AG09309 (cell line): Measurements from ENCODE around the gene PDE6A.

ENCODE experiments used
- DNase-seq: peaks from one replicate; pipeline ENCODE4 v3.0.0-alpha.2; 2010; ENCODE audit warnings: low read depth
- H3K4me3 ChIP-seq: 2 replicates; pipeline ENCODE4 v1.5.1; 2011; ENCODE audit warnings: mild to moderate bottlenecking, low read depth, low read length, moderate library complexity; ENCODE audit not compliant: control insufficient read depth
- CTCF ChIP-seq: IDR thresholded peaks from 2 replicates; pipeline ENCODE4 v1.5.1; 2011; ENCODE audit warnings: mild to moderate bottlenecking, low read depth, low read length, inconsistent platforms; ENCODE audit not compliant: insufficient read depth, control insufficient read depth; ENCODE audit errors: missing control alignments

Gene PDE6A

DNA sequence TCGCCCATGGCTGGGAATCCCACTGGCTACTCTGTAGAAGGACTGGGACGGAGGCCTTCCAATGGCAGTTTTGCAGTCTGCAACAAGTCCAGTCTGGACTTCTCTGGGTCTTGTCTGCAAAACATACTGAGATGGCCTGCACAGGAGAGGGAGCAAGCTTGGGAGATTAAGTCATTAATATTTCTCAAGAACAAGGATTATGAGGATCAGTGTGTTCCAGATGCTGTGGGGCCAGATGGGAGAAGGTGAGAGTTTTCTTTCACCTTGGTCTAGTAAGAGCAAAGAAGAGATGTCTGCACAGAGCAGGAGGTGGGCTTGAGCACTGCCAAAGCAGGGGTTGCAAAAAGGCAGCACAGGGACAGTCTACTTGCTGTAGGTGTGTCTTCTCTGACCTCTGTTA is at the start of gene PDE6A:
TSS of gene PDE6A (minus strand) at position 128 of the 400 bp plus-strand sequence. CDS start at position 8, 120 bp downstream.
- H3K4me3 ChIP-seq = no peak within 1 kb of the TSS
- no peak for TF ChIP-seq CTCF
- no peak for DNase-seq

DNA sequence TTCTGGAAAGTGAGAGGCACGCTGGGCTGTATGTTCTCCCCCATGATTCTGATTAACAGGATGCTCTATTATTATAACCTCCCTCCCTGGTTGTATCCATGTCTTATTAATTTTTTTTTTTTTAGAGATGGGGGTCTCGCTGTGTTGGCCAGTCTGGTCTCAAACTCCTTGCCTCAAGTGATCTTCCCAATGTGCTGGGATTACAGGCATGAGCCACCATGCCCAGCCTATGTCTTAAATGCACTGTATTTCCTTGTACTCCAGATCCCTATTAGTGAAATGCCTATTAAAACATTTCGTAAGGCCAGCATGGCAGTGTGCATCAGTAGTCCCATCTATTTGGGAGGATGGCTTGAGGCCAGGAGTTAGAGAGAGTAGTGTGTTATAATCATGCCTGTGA is 48.9 kb upstream of the PDE6A start:
- H3K4me3 ChIP-seq = no peak overlapping the region
- TF ChIP-seq CTCF = no peak
- no peak for DNase-seq

DNA sequence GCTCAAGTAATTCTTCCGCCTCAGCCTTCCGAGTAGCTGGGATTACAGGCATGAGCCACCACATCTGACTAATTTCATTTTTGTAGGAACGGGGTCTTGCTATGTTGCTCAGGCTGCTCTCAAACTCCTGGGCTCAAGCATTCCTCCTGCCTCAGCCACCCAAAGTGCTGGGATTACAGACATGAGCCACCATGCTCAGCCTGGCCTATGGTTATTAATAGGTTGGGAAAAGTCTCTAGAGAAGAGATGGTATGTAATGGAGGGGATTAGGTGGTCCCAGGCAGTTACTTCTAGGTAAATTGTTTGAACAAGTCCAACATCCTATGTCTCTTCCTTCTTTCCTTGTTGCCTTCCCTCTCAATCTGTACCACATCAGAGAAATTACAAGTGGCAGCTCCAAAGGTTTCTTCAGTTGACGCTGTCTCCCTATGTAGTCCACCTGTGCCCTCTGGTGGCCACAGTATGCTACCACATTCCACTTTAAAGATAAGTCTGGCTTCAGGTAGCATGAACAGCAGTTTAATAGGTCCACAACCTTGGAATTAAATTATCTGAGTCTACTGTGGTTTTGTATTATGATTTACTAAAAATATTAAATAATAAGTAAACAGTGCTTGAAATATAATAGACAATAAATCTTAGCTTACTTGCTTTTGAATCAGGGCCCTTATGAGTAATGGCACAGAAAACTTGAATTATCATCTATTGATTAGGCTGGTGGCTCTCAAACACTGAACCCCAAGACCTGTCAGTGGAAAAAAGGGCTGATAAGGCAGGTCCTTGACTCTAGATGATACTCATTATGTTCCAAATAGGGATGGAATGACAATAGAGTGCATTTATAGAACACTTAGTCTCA is 46.2 kb upstream of the PDE6A start:
- H3K4me3 ChIP-seq = no peak overlapping the region
- TF ChIP-seq CTCF = peak; percentile 88
- DNase-seq = no peak

DNA sequence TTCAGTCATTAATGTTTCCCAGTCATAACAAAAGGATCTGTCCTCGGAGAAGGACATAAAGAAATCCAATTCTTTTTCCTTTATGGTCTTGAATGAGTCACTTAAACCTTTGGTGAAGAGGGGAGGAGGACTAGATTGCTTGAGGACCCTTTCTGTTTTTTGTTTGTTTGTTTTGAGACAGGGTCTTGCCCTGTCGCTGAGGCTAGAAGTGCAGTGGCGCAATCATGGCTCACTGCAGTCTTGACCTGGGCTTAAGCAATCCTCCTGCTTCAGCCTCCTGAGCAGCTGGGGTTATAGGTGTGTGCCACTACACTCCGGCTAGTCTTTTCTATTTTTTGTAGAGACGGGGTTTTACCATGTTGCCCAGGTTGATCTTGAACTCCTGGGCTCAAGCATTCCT is 43.5 kb upstream of the PDE6A start:
- H3K4me3 ChIP-seq = no peak overlapping the region
- no peak for DNase-seq
- TF ChIP-seq CTCF = no peak

GRCh38 chr5:149982505-149982904 is 37.9 kb upstream of the PDE6A start:
- DNase-seq = no peak
- H3K4me3 ChIP-seq = no peak overlapping the region
- no peak for TF ChIP-seq CTCF

DNA sequence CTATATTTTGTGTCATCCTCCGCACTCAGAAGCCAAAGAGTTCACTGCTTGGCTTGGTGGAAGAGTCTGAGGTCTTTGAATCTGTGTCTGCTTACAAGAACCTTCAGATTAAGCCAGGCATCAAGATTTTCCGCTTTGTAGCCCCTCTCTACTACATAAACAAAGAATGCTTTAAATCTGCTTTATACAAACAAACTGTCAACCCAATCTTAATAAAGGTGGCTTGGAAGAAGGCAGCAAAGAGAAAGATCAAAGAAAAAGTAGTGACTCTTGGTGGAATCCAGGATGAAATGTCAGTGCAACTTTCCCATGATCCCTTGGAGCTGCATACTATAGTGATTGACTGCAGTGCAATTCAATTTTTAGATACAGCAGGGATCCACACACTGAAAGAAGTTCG is 36.6 kb upstream of the PDE6A start:
- no peak overlapping the region for H3K4me3 ChIP-seq
- TF ChIP-seq CTCF = no peak
- no peak for DNase-seq
